Smooth muscle cell of the brain vasculature (primary cell): Measurements from ENCODE around the gene ENPP1.

Source experiments
- DNase-seq: peaks from one replicate; pipeline ENCODE4 v3.0.0-alpha.2; 2012; ENCODE audit warnings: low read depth, low spot score

The ENPP1 gene

DNA sequence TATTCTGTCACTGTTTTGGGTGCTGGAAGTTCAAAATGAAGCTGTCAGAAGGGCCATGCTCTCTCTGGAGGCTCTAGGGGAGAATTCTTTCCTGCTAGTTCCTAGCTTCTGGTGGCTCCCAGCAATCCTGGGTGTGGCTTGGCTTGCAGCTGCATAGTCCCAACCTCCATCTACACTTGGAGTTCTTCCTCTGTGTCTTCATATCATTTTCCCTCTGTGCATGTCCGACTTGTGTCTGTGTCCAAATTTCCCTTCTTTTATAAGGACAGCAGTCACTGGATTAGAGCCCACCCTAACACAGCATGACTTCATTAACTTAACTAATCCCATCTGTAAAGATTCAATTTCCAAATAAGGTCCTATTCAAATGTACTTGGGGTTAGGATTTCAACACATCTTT is 23.3 kb upstream of the ENPP1 start:
- no peak for DNase-seq

- DNase-seq = no peak
These were observed 20.7 kb upstream of the ENPP1 start for GRCh38 chr6:131787079-131787478.

- DNase-seq = no peak
These were observed 19.8 kb upstream of the ENPP1 start for GRCh38 chr6:131787766-131788712.

GRCh38 chr6:131789219-131789618 is 18.6 kb upstream of the ENPP1 start:
- no peak for DNase-seq

GRCh38 chr6:131791476-131791875 is 16.3 kb upstream of the ENPP1 start:
- DNase-seq = no peak

DNA sequence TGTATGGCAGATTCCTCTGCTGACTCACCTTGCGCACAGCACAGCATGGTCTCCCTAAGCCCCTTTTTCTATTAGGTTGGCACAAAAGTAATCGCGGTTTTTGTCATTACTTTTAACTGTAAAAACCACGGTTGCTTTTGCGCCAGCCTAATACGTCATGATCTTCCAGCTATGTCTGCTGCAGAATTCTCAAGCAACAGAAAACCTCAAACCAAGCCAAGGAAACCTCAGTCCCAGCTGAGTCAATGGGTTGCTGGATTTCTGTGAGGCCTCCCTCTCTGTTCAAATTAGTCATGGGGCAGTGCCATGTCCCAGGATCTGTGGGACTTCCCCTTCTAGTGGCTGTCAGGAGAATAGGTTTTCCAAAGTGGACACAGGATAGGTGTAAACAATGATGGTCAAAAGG is 15.7 kb upstream of the ENPP1 start:
- DNase-seq = no peak

DNA sequence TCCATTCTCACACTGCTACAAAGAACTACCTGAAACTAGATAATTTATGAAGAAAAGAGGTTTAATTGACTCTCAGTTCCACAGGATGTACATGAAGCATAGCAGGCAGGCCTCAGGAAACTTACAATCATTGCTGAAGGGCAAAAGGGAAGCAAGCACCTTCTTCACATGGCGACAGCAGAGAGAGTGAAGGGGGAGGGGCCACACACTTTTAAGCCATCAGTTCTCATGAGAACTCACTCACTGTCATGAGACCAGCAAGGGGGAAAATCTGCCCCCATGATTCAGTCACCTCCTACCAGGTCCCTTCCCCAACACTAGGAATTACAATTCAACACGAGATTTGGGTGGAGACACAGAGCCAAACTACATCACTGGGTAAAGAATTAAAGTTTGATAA is 12.5 kb upstream of the ENPP1 start:
- no peak for DNase-seq

DNA sequence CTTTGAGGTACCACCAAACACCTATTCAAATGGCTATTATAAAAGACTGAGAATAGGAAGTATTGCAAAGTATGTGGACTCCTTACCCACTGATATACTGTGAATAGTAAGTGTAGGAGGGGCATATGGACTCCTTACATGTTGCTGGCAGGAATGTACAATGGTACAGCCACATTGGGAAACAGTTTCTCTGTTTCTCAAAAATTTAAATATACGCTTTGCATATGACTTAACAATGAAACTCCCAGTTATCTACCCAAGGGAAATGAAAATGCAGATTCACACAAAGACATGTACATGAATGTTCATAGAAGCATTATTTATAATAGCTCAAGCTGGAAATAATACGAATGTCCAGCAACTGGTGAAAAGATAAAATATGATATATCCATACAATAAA is 5.5 kb upstream of the ENPP1 start:
- DNase-seq = no peak

- no peak for DNase-seq
These were observed 4.6 kb upstream of the ENPP1 start for GRCh38 chr6:131803007-131803769.

DNA sequence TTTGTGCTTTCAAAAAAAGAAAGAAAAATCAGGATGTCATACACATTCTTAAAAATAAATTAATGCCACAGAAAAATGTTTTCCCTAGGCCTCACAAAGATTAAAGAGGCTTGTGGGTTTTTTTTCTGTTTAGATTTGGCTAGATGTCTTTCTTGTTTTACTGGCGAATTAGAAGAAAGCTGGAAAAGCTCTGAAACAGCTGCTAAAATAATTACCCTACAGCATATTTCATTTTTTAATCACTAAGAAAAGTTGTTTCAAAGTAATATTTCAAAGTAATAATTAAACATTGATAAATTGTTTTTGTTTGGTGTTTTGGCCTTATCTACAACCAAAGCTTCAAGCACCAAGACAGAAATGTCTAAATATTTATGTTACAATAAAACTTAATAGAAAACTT is 3.7 kb upstream of the ENPP1 start:
- DNase-seq = no peak

- no peak for DNase-seq
These were observed 538 bp upstream of the ENPP1 start for GRCh38 chr6:131807321-131807643.

DNA sequence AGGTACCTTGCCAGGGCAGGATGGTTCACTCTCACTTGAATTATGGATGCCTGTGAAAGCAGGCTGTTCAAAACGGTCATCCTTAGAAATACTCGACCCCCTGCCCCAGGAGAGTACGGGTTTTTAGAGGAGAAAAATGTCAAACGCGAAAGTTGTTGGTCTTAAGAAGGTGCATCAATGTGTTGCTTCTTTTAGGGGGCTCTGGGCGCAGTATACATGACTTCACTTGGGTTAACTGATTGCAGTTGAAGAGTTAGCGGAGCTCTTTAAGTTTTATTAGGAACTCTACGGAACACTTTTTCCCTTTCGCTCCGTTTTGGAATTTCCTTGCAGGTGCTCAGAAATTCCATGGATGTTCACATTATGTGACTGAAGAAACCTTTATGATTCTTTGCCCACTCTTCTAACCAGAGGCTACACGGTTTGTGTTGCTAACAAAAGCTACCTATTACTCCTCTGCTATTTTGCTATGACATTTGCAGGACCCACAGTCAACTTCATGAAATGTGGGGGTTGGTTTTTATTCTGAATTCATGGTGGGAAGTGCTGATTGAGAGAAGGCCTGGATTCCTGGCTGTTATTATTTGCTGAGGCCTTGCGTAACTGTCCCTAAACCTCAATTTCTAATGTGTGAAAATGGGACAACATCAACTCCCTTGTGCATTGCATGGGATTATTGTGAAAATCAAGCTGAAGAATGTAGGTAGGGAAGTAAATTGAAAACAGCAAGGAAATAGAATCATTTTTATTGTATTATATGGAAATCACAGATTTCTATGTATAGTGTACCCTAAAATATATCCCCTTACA is 845 bp downstream of the ENPP1 start:
- no peak for DNase-seq

GRCh38 chr6:131811500-131811899 is 3.7 kb downstream of the ENPP1 start:
- no peak for DNase-seq

DNA sequence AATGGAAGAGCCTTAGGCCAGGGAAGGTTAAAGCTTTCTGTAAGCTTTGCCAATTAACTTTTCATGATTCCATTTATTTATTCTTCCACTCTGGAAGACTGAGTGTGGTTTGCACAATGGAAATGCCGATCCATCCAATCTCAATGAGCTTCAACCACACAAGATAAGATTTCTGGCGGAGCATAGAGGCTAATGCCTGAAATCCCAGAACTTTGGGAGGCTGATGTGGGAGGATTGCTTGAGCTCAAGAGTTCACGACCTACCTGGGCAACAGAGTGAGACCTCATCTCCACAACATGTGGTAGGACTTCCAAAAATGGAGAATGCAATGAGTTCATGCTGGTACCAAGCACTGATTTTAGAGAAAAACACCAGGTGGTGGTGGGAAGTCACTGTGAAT is 6.2 kb downstream of the ENPP1 start:
- no peak for DNase-seq

DNA sequence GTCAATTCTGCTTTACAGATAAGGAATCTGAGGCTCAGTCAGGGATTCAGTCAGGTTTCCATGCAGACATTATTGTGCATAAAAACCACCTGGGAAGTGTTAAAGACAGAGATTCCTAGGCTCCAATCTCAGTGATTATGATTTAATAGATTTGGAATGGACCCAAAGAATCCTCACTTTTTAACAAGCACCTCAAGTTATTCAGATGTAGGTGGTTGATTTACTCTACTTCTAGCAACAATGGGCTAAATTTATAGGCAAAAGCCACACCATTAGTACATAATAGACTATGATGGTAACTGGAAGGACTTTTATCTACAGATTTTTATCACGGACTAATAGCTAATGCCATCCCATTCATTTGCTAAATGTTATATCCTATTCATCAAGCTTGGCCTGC is 9.0 kb downstream of the ENPP1 start:
- DNase-seq = no peak

DNA sequence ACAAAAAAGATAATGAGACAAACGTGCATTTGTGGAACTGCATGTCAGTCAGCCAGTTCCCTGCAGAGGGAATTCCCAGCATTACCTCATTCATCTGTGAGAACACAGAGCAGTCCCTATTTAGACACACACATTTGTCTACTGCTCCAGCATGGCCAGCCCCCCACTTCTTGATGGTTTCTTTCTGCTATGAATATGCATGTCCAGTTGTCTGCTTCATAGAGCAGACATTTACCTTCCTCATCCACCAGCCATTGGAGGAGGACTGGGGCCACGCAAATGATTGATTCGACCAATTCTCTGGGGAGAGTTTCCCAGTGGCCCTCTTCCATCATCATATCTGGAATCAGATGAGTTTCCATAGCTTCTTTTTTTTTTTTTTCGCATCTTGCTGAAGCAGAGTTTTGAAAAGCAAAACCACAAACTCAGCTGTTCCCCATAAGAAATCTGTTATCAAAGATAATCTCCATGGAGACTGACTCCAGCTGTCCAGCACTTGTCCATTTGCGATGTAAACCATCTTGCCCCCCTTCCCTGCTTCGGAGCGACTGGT is 11.8 kb downstream of the ENPP1 start:
- no peak for DNase-seq

- no peak for DNase-seq
These were observed 13.4 kb downstream of the ENPP1 start for GRCh38 chr6:131821010-131821807.

DNA sequence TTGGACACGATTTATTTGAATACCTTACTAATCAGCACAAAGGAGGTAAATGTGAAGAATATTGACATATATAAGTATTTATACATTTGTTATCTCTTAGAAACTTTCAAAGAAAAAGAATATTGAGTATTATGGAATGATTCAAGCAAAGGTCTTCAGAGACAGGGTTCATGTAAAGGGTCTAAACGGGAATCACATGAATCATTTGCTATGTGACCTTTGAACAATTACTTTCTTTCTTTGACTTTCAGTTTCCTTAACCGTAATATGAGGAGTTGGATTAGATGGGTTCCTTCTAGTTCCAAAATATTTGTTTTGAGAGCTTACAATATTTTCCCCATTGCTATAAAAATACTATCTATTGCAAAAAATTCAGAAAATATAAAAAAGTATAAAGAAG is 14.3 kb downstream of the ENPP1 start:
- no peak for DNase-seq

DNA sequence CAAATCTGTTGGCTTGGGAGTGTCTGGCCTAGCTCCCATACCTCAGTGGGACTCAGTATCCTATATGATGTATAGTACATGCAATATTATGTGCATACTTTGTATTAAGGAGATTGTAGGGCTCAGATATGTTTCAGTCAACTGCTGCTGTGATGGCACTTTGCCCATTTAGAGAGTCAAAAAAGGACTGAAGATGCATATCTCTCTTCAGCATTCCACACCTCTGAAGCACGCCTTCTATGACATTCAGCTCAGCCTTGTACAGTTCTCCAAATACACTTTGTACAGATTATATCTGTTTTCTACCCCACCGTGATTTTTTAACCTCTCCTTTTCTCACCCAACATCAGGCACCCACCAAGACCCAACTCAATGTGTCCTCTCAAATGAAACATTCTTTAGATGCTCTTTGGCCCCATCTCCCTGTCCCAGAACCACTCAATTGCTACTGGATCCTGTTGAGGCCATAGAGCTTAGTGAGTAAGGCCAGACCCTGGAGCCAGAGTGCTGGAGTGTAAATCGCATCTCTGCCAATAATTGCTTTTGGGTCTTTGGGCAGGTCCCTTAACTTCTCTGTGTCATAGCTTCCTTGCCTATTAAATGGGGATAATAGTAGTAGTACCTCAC is 15.6 kb downstream of the ENPP1 start:
- DNase-seq = no peak

GRCh38 chr6:131825946-131826345 is 18.1 kb downstream of the ENPP1 start:
- no peak for DNase-seq

DNA sequence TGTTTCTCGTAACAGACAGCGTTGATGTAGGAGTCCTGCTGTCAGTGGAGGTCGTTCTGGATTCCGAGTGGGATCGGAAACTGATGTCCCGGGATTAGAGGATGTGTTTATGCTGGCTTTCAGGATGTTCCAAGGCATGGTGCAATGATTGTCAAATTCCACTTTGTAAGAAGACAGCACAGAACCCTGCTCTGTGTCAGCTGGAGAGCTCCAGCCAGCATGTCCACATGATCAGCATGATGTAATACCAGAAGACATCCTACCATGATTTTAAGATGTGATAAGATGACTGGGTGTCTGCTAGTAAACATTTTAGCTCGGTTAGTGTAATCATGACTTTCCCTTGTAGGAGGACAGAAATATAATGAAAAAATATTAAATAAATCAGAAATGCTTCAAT is 20.3 kb downstream of the ENPP1 start:
- no peak for DNase-seq
